Limb (tissue), 2 donors: Measurements from ENCODE around the gene OOEP.
"Not testable (repeated sequence)": the region's sequence is repeated elsewhere in the genome, so short reads cannot be mapped to it uniquely, and the experiment has no call there.

Source experiments
- DNase-seq, 2 donors: peaks; one replicate each; pipeline ENCODE4 v3.0.0-alpha.2; 2016; ENCODE audit errors: extremely low spot score in 2 of 2

Gene OOEP

DNA sequence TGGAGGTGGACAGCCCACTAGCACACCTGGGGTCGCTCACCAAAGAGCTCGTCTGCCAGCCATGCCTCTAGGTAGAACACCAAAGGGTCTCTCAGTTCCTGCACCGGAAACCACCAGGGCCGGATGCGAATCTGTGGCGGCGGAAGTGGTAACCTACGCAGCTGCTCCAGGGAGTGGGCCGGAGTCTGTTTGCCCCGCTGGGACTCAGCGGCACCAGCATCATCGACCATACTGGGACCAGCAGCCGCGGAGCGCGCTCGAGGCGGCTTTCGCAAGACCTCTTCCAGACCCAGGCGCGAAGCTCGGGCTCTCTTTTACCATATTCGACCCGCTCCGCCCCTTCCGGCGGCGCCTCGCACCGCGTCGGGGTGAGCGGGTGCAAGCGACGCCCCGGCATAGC lies at the start of gene OOEP:
Gene OOEP (minus strand): TSS at position 335 of the 400 bp plus-strand sequence. CDS start 105 bp downstream, at position 230.
- DNase-seq: no peak

DNA sequence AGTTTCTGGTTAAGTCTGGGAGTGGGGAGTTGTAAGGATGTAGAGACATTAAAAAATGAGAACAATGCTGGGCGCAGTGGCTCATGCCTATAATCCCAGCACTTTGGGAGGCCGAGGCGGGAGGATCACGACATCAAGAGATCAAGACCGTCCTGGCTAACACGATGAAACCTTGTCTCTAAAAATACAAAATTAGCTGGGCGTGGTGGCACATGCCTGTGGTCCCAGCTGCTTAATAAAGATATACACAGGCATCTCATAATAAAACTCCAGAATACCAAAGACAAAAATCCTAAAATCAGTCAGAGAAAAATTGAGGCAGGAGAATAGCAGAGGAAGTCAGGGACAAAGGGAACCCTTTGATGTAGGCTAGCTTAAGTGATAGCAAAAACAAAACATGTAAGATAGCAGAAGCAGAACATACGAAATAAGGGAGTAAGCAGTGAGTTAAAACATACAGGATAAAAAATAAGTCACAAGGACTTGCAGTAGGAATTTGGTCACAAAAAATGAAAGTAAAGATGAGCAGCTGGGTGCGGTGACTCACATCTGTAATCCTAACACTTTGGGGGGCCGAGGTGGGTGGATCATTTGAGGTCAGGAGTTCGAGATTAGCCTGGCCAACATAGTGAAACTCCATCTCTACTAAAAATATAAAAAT lies 48.5 kb upstream of the OOEP start:
- no peak for DNase-seq

DNA sequence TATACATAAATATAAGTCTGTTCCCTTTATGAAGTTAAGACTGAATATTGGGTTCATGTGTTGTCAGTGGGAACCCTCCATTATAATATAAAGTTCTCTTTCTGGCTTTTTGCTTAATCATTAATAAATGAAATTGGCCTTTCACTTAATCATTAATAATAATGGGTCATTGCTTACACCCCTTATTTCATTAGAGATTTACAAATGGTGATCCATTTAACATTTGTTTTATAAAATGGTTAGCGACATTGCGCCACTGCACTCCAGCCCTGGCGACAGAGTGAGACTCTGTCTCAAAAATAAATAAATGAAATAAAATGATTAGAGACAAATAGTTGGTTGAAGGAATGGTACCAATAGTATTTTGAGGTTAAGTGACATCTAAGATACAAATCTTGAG lies 43.4 kb upstream of the OOEP start:
- no peak for DNase-seq

DNA sequence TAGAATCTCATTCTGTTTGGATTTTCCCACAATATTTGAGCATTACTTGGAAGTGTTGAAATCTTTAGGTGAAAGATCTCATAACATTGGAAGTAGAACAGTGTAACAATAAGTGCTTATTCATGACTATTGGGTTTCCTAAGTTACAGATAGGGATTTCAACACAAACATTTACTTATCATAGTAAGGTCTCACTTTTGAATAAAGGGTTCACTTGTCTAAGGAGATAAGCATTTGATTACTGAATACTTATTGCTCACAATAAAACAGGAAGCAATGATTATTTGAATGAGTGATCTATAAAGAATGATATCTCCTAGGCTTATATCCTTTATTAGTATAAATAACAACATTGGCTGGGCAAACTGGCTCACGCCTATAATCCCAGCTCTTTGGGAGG lies 39.7 kb upstream of the OOEP start:
- DNase-seq: no peak

DNA sequence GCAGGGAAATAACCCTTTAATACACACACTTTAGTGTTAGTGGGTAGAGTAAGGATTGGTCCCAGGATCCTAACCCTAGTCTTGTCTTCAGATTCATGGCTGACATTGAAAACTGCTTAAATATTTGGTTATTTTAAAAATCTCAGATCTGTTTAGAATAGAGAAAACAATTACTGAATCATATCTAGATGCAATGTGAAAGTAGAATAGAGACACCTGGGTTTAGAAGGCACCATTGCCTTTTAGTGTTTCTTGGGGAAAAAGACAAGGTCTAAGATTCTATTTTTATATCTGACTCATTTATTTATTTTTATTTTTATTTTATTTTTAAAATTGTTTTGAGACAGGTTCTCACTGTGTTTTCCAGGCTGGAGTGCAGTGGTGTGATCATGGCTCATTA lies 31.0 kb upstream of the OOEP start:
- no peak for DNase-seq

DNA sequence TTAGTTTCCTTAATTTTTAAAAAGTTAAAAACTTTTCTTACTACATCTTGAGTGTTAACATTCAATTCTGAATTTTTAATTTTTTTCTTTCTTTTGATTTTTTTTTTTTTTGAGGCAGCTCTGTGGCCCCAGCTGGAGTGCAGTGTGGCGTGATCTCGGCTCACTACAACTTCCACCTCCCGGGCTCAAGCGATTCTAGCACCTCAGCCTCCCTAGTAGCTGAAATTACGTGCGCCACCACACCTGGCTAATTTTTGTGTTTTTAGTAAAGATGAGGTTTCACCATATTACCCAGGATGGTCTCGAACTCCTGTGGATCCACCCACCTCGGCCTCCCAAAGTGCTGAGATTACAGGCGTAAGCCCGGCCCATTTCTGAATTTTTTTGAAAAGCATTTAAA lies 26.2 kb upstream of the OOEP start:
- no peak for DNase-seq

DNA sequence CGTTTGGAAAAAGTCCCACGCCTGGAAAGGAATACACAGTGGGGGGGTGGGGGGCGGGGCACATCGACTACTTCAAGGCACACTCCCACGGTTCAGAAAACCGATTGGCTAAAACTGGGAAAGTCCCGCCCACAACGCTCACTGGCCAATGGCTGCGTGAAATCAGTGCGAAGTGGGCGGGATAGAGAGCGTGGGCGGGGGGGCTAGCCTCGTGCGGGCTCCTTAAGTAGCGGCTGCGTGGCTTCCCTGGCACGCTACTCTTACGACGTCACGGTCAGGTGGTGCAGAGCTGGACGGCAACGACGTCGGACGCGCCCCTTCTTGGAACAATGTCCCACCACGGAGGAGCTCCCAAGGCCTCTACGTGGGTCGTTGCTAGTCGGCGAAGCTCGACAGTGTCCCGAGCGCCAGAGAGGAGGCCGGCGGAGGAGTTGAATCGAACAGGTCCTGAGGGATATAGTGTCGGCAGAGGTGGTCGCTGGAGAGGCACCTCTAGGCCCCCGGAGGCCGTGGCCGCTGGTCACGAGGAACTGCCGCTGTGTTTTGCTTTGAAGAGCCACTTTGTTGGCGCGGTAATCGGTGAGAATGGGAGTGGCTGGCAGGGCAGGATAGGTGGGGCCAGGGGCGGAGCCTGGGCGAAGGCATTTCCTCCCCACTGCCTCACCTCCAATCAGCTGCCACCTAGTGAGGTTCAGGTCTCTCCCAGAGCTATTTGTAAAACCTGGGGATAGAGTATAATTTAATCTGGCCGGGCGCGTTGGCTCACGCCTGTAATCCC lies 25.1 kb upstream of the OOEP start, which contains the start of gene DDX43:
Gene DDX43 (plus strand): TSS at position 252 of the 778 bp plus-strand sequence. CDS start 78 bp downstream, at position 330.
- DNase-seq: peak in 1 of 2 donors; percentile 44

DNA sequence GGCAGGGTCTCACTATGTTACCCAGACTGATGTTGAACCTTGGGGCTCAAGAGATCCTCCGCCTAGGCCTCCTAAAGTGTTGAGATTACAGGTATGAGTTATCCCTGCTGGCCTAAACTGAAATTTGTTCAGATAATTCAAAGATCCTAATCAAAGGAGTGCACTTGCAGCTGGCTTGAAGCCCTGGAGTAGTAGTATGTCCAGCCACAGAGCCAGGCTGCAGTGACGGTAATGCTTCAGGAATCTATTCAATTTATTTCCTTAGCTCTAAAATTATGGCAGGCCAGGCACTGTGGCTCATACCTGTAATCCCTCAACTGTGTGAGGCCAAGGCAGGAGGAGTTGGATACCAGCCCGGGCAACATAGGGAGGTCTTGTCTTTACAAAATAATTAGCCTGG lies 23.6 kb upstream of the OOEP start:
- DNase-seq: no peak

DNA sequence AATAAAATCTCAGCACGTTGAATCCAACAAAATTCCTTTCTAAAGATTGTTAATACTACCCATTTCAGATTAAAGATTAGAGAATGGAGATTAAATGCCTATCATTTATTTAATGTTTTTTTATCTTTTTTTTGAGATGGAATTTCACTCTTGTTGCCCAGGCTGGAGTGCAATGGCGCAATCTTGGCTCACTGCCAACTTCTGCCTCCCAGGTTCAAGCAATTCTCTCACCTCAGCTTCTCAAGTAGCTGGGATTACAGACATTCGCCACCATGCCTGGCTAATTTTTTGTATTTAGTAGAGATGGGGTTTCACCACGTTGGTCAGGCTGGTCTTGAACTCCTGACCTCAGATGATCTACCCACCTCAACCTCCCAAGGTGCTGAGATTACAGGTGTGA lies 22.5 kb upstream of the OOEP start:
- DNase-seq: not testable (repeated sequence)

DNA sequence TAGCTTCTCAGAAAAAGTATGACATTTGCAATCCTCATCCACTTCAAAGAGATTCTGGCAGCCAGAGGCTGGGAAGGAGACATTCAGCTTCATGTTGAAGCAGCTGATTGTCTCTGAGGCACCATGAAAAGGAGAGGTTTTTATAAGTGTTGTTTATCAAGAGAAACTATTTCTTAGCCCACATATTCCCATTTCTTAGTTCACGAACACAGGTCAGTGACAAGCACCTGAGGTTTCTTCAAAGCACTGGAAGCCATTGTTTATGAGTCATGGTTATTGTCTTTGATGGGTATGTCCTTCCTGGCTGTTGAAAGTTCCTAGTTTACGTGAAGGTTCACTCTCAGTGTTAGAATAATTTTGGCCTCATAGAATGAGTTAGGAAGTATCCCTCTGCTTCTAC lies 22.0 kb upstream of the OOEP start:
- DNase-seq: no peak

DNA sequence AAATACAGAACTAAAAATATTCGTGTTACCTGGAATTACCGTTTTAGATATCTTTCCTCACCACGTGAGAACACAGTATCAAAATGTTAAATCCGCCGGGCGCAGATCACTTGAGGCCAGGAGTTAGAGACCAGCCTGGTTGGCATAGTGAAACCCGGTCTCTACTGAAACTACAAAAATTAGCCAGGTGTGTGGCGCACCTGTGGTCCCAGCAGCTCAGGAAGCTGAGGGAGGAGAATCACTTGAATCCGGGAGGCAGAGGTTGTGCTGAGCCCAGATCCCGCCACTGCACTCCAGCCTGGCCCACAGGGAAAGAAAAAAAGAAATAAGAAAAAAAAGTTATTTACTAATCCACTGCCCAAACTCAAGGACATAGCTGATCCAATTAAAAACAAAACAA lies 20.2 kb upstream of the OOEP start:
- no peak for DNase-seq

DNA sequence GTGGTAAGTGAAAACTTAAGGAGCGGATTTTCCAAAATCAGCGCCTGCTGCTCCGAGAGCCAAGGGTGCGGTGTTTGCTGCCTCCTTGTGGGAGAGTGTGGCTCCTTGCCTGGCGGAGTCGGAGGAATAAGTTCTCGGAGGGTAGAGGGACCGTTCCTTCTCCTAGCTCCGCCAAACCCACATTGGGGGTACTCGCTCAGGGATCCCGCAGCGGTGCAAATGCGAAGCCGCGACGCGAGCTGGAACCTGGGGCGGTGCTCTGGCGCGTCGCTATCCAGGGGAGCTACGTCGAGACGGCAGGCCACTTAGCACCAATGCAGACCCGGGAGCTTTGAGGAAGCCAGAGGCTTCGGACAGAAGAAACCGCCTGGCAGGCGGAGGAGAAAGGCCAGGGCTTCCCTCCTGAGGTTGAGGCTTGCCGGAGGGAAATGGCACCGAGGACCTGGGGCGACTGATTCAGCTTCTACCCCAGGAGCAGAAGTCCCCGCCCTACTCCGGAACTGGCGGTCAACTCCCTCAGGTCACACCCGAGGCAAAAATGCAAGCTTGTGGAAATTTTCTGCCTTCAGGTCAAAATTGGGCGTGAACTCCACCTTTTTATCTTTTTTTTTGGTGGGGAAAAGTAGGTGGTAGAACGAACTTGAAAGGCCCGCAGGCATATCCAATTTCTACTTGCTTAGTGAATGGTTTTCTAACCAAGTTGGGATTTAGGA lies 19.3 kb upstream of the OOEP start:
- peak; percentile 50 to 69 for DNase-seq

DNA sequence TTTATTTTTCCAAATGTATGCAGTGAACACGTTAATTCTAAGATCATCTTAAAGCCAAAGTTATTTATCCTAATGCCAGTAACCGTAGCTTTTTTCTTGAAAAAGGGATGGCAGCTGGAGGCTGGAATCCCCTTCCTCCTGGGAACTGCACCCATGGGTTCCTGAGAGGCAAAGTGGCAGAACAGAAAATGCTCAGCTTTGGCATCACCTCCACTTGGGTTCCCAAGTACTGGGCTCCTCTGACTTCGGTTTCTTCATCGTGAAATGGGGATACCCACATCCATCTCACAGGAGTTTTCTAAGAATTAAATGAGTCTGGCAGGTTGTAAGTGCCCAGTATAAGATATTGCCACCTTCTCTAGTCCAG lies 18.7 kb upstream of the OOEP start:
- no peak for DNase-seq

DNA sequence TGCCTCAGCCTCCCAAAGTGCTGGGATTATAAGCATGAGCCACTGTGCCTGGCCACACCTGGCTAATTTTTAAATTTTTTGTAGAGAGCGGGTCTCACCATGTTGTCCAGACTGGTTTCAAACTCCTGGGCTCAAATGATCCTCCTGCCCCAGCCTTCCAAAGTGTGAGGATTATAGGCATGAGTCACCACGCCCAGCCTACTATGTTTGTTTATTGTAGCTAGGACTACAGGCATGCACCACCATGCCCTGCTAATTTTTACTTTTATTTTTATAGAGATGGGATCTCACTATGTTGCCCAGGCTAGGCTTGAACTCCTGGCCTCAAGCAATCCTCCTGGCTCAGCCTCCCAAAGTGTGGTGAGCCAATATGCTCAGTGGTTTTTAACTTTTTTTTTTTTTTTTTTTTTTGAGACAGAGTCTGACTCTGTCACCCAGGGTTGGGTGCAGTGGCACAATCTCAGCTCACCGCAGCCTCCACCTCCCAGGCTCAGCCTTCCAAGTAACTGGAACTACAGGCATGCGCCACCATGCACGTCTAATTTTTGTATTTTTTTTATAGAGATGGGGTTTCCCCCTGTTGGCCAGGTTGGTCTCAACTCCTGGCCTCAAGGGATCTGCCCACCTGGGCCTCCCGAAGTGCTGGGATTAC lies 12.9 kb upstream of the OOEP start:
- no peak for DNase-seq

DNA sequence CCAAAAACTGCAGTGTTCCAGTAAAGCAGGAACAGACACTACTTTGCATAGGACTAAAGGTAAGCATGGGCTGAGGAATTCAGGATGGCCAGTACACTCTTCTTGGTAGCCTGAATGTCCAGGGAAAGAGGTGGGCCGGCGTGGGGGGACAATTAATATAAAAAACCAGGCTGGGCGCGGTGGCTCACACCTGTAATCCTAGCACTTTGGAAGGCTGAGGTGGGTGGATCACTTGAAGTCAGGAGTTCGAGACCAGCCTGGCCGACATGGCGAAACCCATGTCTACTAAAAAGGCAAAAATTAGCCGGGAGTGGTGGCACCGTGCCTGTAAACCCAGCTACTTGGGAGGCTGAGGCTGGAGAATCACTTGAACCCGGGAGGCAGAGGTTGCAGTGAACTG lies 11.8 kb upstream of the OOEP start:
- DNase-seq: not testable (repeated sequence)

DNA sequence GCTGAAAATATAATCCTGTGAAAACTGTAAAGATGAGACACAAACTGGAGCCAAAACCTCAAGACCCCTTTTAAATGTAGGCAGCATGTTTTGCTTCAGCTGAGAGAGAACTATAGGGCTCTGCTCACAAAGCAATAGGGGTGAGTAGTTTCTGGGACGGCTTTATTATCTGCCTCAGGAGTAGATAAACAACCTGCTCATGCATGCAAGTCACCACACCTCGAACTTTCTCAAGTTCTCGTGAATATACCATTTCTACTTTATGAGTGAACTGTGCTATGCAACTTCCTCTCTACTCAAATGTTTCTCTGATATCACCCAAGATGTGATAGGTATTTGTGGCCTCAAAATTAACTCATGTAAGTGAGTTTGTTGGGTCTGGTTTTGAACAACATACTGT lies 7.5 kb upstream of the OOEP start:
- DNase-seq: no peak

DNA sequence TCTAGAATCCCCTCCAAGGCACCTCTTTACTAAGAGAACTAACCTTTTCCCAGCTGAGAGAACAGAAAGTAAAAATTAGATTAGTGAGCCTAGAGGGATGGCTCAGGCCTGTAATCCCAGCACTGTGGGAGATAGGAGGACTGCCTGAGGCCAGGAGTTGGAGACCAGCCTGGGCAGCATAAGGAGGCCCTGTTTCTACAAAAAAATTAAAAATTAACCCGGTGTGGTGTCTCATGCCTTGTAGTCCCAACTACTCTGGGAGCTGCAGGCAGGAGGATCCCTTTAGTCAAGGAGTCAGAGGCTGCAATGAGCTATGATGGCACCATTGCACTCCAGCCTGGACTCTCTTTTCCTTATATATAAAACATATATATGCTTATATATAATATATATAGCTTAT lies 5.5 kb upstream of the OOEP start:
- no peak for DNase-seq

DNA sequence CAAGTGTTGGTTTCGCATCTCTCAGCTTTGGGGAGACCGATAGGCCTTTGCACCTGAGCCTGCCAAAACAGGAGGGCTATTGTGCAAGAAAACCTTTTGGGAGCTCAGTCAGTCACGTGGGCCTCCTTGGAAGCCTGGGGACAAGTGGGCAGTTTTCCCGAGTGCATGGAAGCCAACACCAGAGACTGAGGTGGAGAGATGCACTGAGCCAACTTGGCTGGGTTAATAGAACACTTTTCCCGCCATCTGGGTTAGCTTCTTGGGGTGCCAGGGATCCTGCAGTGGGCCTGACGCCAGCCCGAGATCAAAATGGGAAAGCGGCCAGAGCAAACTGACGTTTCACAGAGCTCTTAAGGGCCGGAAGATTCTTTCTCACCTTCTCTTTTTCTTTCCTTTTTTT lies 2.8 kb upstream of the OOEP start:
- DNase-seq: no peak

DNA sequence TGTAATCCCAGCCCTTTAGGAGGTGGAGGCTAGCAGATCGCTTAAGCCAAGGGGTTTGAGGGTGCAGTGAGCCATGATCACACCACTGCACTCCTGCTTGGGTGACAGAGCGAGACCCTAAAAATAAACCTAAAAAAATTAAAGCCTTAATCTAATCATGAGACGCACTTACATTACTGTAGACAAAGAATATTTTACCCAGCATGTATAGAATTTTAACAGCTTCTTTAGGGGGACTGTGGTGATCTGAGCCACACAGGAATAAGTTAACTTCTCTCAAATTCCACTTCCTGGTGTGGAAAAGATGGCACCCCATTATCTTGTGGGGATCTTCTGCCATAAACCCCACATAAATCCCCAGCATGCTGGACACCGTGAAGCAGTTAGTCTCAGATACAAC lies 2.3 kb upstream of the OOEP start:
- no peak for DNase-seq

DNA sequence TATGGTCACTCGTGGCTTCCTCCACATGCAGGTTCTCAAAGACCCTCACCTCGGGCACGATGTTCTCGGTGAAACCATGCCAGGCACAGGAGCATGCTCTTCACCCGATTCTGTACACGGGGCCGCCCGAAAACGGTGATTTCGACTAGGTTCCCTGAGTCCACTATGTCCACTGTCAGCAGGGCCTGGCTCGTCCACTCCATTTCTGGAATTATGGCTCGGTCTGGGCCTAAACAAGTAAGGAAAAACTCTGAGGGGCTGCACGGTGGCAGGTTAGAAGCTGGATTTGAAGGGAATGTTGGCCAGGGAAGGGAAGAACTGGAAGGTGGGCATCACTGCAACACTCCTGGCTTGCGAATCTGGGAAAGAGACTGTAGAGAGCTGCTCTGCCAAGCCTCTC lies 540 bp downstream of the OOEP start:
- DNase-seq: no peak

DNA sequence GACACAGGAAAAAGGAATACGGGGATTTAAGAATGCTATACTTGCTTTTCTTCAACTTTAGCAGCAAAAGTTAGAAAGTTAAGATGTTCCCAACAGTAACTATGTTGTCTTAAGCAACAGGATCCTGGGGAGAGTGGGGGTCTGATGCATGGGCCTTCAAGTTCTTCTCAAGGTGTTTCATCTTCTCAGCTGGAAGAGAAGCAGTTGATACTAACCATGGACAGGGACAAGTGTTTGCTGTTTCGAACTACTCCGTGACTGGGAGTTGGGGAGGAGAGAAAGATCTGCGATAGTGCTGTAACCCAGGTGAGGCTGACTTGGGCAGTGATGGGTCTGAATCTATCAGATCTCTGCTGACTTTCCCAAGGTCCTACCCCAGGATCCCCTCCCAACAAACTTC lies 1.0 kb downstream of the OOEP start:
- DNase-seq: no peak

DNA sequence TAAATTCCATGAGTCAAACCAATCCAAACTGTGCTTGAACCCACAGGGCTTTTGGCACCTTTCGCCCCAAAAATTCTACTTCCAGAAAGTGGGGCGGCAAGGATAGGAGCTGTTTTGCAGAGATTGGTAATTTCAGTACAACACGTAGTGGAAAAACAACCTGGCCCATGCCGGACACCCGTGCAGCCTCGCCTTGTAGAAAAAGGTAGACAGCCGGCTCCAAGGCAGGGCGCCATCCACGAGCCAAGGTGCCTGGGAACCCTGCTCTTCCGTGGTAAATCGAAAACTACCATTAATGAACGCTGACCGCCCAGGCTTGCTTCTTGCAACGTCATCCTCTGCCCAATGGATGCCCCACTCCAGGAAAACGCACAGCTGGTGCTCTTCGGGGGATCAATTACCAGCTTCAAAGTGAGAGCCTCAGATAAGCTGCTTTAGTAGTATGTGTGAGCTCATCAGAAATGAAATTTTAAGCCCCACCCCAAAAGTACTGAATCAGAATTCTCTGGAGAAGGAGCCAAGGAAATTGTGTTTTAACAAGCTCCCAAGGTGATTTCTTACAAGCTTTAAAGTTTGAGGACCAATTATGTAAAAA lies 1.8 kb downstream of the OOEP start:
- no peak for DNase-seq
